Measurements from ENCODE around the gene GALNT10. TPM values are rescaled to one million over a fixed set of nuclear protein-coding genes. Genes with fewer than 3 reads are reported as not detected.

Gene GALNT10
- total and polyA plus RNA-seq, 2 of the 8 experiments (the other 6 are each of a cell fraction or from before 2014, with no cell fraction given) = 4.6 to 15.5 TPM

DNA sequence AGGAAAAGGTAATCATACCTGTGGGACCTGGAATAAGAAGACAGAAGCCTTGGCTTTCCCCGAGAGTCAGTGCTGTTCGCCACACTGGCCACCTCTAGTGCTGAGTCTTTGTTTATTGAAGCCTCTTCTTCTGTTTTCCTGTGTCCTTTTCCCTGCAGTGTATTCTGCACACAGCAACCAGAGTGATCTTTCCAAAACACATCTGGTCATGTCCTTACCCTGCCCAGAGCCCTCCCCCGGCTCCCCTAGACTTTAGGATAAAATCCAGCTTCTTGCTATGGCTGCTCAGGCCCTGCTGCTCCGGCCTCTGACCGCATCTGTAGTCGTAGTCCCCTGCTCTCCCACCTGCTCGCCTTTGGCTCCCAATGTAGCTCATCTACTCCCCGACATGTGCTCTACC is 28.3 kb downstream of the GALNT10 start:
- Histone ChIP-seq H3K9ac (replicated peaks in 1 of 4; ENCODE audit: extremely low read depth in 1 of 4, low read depth in 3 of 4, low read length in 3 of 4) (no peak overlapping the region), H4K91ac (replicated peaks; ENCODE audit: insufficient read length, low read length) (peak overlapping the region; percentile 22), H2BK5ac (ENCODE audit: low read depth, low read length) (peak overlapping the region; percentile 49), H4K5ac (ENCODE audit: insufficient read length, low read depth, low read length) (no peak overlapping the region), H2BK120ac (replicated peaks; ENCODE audit: low read depth, low read length) (peak overlapping the region; percentile 68), H2AFZ (ENCODE audit: low read length) (no peak overlapping the region), H4K8ac (ENCODE audit: extremely low read depth, insufficient read depth, low read length) (peak overlapping the region; percentile 15; the same call in 1 of the 2 replicates), H2AK5ac (ENCODE audit: low read depth, low read length) (peak overlapping the region; percentile 28), H2BK12ac (ENCODE audit: low read depth, low read length) (peak overlapping the region; percentile 68; the same call in 1 of the 2 replicates), H3K27ac (ENCODE audit: low read depth, low read length) (no peak overlapping the region), H3K9me3 (ENCODE audit: insufficient read depth in 2 of 2, low read depth in 1 of 2, low read length in 1 of 2) (no peaks in the 10 kb centered on the region), H3K4me2 (ENCODE audit: insufficient read depth in 1 of 2, low read depth in 2 of 2, low read length in 2 of 2) (peak overlapping the region in 1 of 2 experiments; percentile 45; a peak in 1 of 4 replicates), H3K4me3 (ENCODE audit: extremely low read depth in 1 of 4, insufficient read depth in 2 of 4, low read depth in 3 of 4, low read length in 4 of 4) (no peak overlapping the region), H3K4ac (replicated peaks; ENCODE audit: insufficient read length, low read depth, low read length) (no peak overlapping the region), H4K20me1 (replicated peaks in 1 of 2; ENCODE audit: control insufficient read depth in 1 of 2, insufficient read depth in 2 of 2, low read length in 2 of 2) (no peaks in the 10 kb centered on the region), H3K79me1 (ENCODE audit: low read depth, low read length) (no peaks in the 10 kb centered on the region), H2BK20ac (ENCODE audit: low read length) (peak overlapping the region; percentile 49), H3K79me2 (ENCODE audit: control insufficient read depth in 1 of 2, insufficient read depth in 2 of 2, low read length in 2 of 2) (no peaks in the 10 kb centered on the region), H3K14ac (ENCODE audit: insufficient read length) (no peak overlapping the region), H2BK15ac (ENCODE audit: low read length) (peak overlapping the region; percentile 9; the same call in 1 of the 2 replicates), H3K36me3 (ENCODE audit: control insufficient read depth in 2 of 4, insufficient read depth in 4 of 4, low read length in 3 of 4) (no peaks in the 10 kb centered on the region), H3K23me2 (ENCODE audit: low read depth, low read length) (no peaks in the 10 kb centered on the region), H3K18ac (ENCODE audit: extremely low read depth, low read length) (peak overlapping the region; percentile 52; the same call in 1 of the 2 replicates), H3K27me3 (replicated peaks in 1 of 4; ENCODE audit: control insufficient read depth in 3 of 4, extremely low read depth in 1 of 4, insufficient read depth in 3 of 4, low read length in 3 of 4) (no peaks in the 10 kb centered on the region), H3K56ac (replicated peaks; ENCODE audit: insufficient read length, low read depth, low read length) (no peak overlapping the region), H3K23ac (ENCODE audit: insufficient read length) (no peak overlapping the region), H3K4me1 (replicated peaks in 1 of 4; ENCODE audit: control insufficient read depth in 3 of 4, insufficient read depth in 4 of 4, low read length in 3 of 4) (peaks cover 4 to 20% (median 9%) of the 10 kb centered on the region in 4 experiments)
- no peak for DNase-seq (ENCODE audit: low read depth in 1 of 2, low spot score in 2 of 2)
- POLR2A ChIA-PET (ENCODE audit: partially characterized antibody) = no interaction called here
- CTCF ChIA-PET (ENCODE audit: partially characterized antibody) = interaction anchor here (0.6 to 1.9 kb wide), 4 partner anchors 17 to 248 kb away, joined by 3 to 5 read pairs (median 4); no protein-coding TSS in a partner anchor
- 84% methylated on average over 8 of the region's 8 CpGs; no CpG with 5 or more reads in 1 of the 2 experiments for WGBS, 2 experiments (ENCODE audit: extremely low coverage in 1 of 2, insufficient coverage in 1 of 2, insufficient read length in 1 of 2, insufficient replicate concordance in 2 of 2, low coverage in 1 of 2, low lambda C conversion rate in 2 of 2, missing lambda C conversion rate in 1 of 2)
- no peak for FAIRE-seq
- no peak for TF ChIP-seq CHD2 (IDR thresholded peaks at IDR 0.05; ENCODE audit: low read length)
